SU-DHL-6 (cell line): ENCODE measurements around the gene SLC8B1.

Experiments used
- H2AFZ ChIP-seq: fragments of 200-600 bp; sonication (generic); 2 replicates; pipeline ENCODE4 v1.6.1; 2014; ENCODE audit warnings: low read depth, mild to moderate bottlenecking, moderate library complexity, mixed read lengths, antibody characterized with exemption, low read length; ENCODE audit not compliant: severe bottlenecking
- H3F3A ChIP-seq: fragments of 200-600 bp; shearing (Covaris generic); 2 replicates; pipeline ENCODE4 v1.6.0; 2016; ENCODE audit warnings: antibody characterized with exemption, mild to moderate bottlenecking; ENCODE audit not compliant: insufficient read depth
- H3K27ac ChIP-seq: fragments of 200-600 bp; sonication (generic); 2 replicates; pipeline ENCODE4 v1.5.1; 2016; ENCODE audit warnings: low read depth, mild to moderate bottlenecking, low read length, moderate library complexity, mixed read lengths
- H3K27me3 ChIP-seq: fragments of 200-600 bp; sonication (generic), shearing (Covaris generic); 2 replicates; pipeline ENCODE4 v1.6.0; 2014; ENCODE audit warnings: mild to moderate bottlenecking, low read length
- H3K36me3 ChIP-seq: fragments of 200-600 bp; sonication (generic); 2 replicates; pipeline ENCODE4 v1.6.1; 2014; ENCODE audit warnings: mild to moderate bottlenecking, low read length, mixed read lengths
- H3K4me2 ChIP-seq: fragments of 300-600, 200-600 bp; shearing (Covaris generic), sonication (generic); 2 replicates; pipeline ENCODE4 v1.6.0; 2014; ENCODE audit warnings: low read length, low read depth, mild to moderate bottlenecking; ENCODE audit not compliant: poor library complexity, severe bottlenecking
- H3K4me3 ChIP-seq: fragments of 200-600 bp; sonication (generic); 2 replicates; pipeline ENCODE4 v1.5.1; 2014; ENCODE audit warnings: antibody characterized with exemption, low read length, mild to moderate bottlenecking, mixed read lengths; ENCODE audit not compliant: insufficient read depth, poor library complexity, severe bottlenecking
- H3K79me2 ChIP-seq: fragments of 200-600 bp; sonication (generic); 2 replicates; pipeline ENCODE4 v1.6.1; 2014; ENCODE audit warnings: mild to moderate bottlenecking, low read length, moderate library complexity; ENCODE audit not compliant: insufficient read depth
- H3K9ac ChIP-seq: fragments of 200-600 bp; sonication (generic); 2 replicates; pipeline ENCODE4 v1.7.0; 2014; ENCODE audit warnings: mild to moderate bottlenecking, low read length
- H3K9me2 ChIP-seq: fragments of 200-600 bp; sonication (generic); replicated peaks from 2 replicates; pipeline ENCODE4 v1.6.1; 2014; ENCODE audit warnings: low read length; ENCODE audit not compliant: insufficient read depth
- H3K9me3 ChIP-seq: fragments of 200-600 bp; sonication (generic); 2 replicates; pipeline ENCODE4 v1.6.1; 2014; ENCODE audit warnings: low read length, mixed read lengths; ENCODE audit not compliant: insufficient read depth
- H4K20me1 ChIP-seq: fragments of 200-600 bp; sonication (generic); 2 replicates; pipeline ENCODE4 v1.6.1; 2014; ENCODE audit warnings: low read depth, mild to moderate bottlenecking, antibody characterized with exemption, low read length, moderate library complexity, mixed read lengths
- CTCF ChIP-seq: fragments of 200-600 bp; sonication (generic); IDR thresholded peaks from one replicate; pipeline ENCODE4 v1.5.1; 2017; ENCODE audit warnings: antibody characterized with exemption, mild to moderate bottlenecking, low read length, moderate library complexity; ENCODE audit not compliant: insufficient read depth, poor library complexity, severe bottlenecking
- EZH2phosphoT487 ChIP-seq: fragments of 200-600 bp; sonication (generic), shearing (Covaris generic); conservative IDR thresholded peaks from 2 replicates; pipeline ENCODE4 v1.6.1; 2018; ENCODE audit warnings: mild to moderate bottlenecking, antibody characterized with exemption, low read length, moderate library complexity, mixed read lengths

SLC8B1 gene

GRCh38 chr12:113328368-113328889 is 6.5 kb downstream of the SLC8B1 start:
- Histone ChIP-seq H3K79me2 (no peaks in the 10 kb centered on the region), H3K4me2 (no peak overlapping the region), H3K9ac (no peak overlapping the region), H3K4me3 (no peak overlapping the region), H3K9me2 (no peaks in the 10 kb centered on the region), H2AFZ (no peak overlapping the region), H4K20me1 (no peaks in the 10 kb centered on the region), H3F3A (no peaks in the 10 kb centered on the region), H3K27me3 (no peaks in the 10 kb centered on the region), H3K27ac (no peak overlapping the region), H3K9me3 (no peaks in the 10 kb centered on the region), H3K36me3 (no peaks in the 10 kb centered on the region)
- TF ChIP-seq EZH2phosphoT487 (no peak), CTCF (no peak)

- no peaks in the 10 kb centered on the region for H3K79me2 ChIP-seq
- no peak for TF ChIP-seq EZH2phosphoT487
- H3K9ac ChIP-seq: no peak overlapping the region
- no peaks in the 10 kb centered on the region for H3K27me3 ChIP-seq
- no peak overlapping the region for H3K4me2 ChIP-seq
- H4K20me1 ChIP-seq: no peaks in the 10 kb centered on the region
- H3F3A ChIP-seq: no peaks in the 10 kb centered on the region
- no peaks in the 10 kb centered on the region for H3K9me2 ChIP-seq
- no peaks in the 10 kb centered on the region for H3K9me3 ChIP-seq
- H3K36me3 ChIP-seq: no peaks in the 10 kb centered on the region
- H3K27ac ChIP-seq: no peak overlapping the region
- H2AFZ ChIP-seq: no peak overlapping the region
- H3K4me3 ChIP-seq: no peak overlapping the region
These were observed 8.0 kb downstream of the SLC8B1 start for GRCh38 chr12:113326775-113327395.

- Histone ChIP-seq H3K36me3 (no peaks in the 10 kb centered on the region), H3K4me3 (no peak overlapping the region), H3K9me3 (no peaks in the 10 kb centered on the region), H3K27ac (no peak overlapping the region), H2AFZ (no peak overlapping the region), H3K9me2 (no peaks in the 10 kb centered on the region), H3K4me2 (no peak overlapping the region), H3K79me2 (no peaks in the 10 kb centered on the region), H3K9ac (no peak overlapping the region), H3K27me3 (no peaks in the 10 kb centered on the region), H3F3A (no peaks in the 10 kb centered on the region), H4K20me1 (no peaks in the 10 kb centered on the region)
- TF ChIP-seq EZH2phosphoT487 (no peak), CTCF (no peak)
These were observed 9.0 kb downstream of the SLC8B1 start for GRCh38 chr12:113325916-113326315.

GRCh38 chr12:113322343-113322742 is 12.6 kb downstream of the SLC8B1 start:
- Histone ChIP-seq H3K4me3 (no peak overlapping the region), H3K36me3 (peaks cover 5% of the 10 kb centered on the region; the same call in 1 of the 2 replicates), H4K20me1 (no peaks in the 10 kb centered on the region), H3K9me2 (no peaks in the 10 kb centered on the region), H3K4me2 (no peak overlapping the region), H3K9ac (no peak overlapping the region), H3K79me2 (no peaks in the 10 kb centered on the region), H3K27ac (no peak overlapping the region), H3K9me3 (no peaks in the 10 kb centered on the region), H3K27me3 (no peaks in the 10 kb centered on the region), H2AFZ (no peak overlapping the region), H3F3A (no peaks in the 10 kb centered on the region)
- TF ChIP-seq CTCF: no peak
- no peak for TF ChIP-seq EZH2phosphoT487
